Left lobe of liver (tissue), 1 donor: ENCODE measurements around the gene RABEPK. TPM values are rescaled to one million over a fixed set of nuclear protein-coding genes. Genes with fewer than 3 reads are reported as not detected.

Experiments
- total RNA-seq: library from RNA; stranded (reverse); gene quantifications from one replicate; pipeline ENCODE4 v1.2.1, GENCODE V29; 2021
- donor health status: DM: no; HTN: yes; CAD: no.

Gene RABEPK
- total RNA-seq, 1 donor from 2014 or later, result 22.9 TPM

Other genes starting within 250 kb of the RABEPK start
- gene SCAI, start 57.0 kb upstream of the RABEPK start, total RNA-seq, result 2.6 TPM
- 17.0 TPM for gene PPP6C, start 10.7 kb upstream of the RABEPK start, total RNA-seq
- gene HSPA5, start 40.8 kb downstream of the RABEPK start, total RNA-seq, result 251 TPM
- 16.4 TPM for gene GAPVD1, start 61.3 kb downstream of the RABEPK start, total RNA-seq